Measurements from ENCODE around the gene TPCN2. TPM values are rescaled to one million over a fixed set of nuclear protein-coding genes. Genes with fewer than 3 reads are reported as not detected.

TPCN2 gene
- total and polyA plus RNA-seq, 7 experiments from 2014 or later = 3.3 to 29.4 (median 21.2) TPM

DNA sequence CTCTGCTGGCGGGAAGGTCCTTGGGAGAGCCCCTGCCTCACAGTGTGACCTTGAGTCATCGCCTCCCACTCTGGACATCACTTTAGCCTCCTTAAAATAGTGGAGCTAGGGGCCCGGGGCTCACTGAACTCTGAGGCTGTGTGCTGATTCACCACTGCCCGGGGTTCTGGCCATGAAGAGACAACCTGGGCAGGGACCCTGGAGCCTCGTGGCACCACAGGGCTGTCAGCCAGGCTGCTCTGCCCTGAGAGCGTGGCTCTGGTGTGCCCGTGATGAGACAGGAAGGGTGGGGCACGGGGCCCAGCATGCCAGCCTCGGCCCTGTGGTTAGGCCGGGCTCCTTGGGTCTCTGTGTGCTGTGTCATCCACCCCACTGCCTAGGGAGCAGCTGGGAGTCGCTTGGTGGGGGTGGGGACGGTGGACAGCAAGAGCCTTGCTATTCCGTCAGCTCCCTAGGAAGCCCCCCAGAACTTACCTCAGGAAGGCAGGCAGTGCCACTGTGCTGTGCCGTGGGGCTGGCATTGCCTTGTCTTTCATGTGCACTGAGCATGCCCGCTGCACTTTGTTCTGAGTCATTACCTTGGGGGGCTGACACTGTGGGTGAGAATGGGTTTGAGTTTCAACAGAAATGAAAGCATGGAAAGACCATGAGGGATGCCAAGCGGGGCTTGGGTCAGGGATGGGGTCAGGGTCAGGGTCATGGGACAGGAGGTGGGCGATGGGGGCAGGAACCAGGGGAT is 31.7 kb downstream of the TPCN2 start:
- ATAC-seq = peak; percentile 85
- peaks cover 0 to 17% (median 0%) of the 10 kb centered on the region in 3 experiments for H3K36me3 ChIP-seq (ENCODE audit: control insufficient read depth in 2 of 3, insufficient read depth in 3 of 3, low read length in 3 of 3)
- DNase-seq = peak in 3 of 9 donors; percentile 10 to 38 (median 14)
- H3K9me3 ChIP-seq (ENCODE audit: control insufficient read depth in 2 of 3, low read length in 3 of 3) = no peaks in the 10 kb centered on the region
- Mint-ChIP-seq H3K9me3 (no peaks in the 10 kb centered on the region), H3K27ac (peak overlapping the region; percentile 11 to 87 (median 76)), H3K36me3 (peaks cover 0 to 18% (median 5%) of the 10 kb centered on the region in 5 donors), H3K4me1 (peaks cover 9 to 29% (median 23%) of the 10 kb centered on the region in 7 donors), H3K27me3 (no peaks in the 10 kb centered on the region), H3K4me3 (peak overlapping the region in 6 of 10 donors; percentile 6 to 57 (median 44))
- CTCF ChIA-PET = no interaction called here
- H3K27ac ChIP-seq (ENCODE audit: low read depth, low read length) = peak overlapping the region; percentile 1
- H3K4me1 ChIP-seq (ENCODE audit: control insufficient read depth in 2 of 2, insufficient read depth in 2 of 2, low read length in 2 of 2) = peaks cover 14% of the 10 kb centered on the region in 2 donors
- H3K27me3 ChIP-seq (ENCODE audit: control insufficient read depth in 2 of 2, insufficient read depth in 2 of 2, low read length in 2 of 2) = no peaks in the 10 kb centered on the region
- POLR2A ChIA-PET = no interaction called here
- H3K4me3 ChIP-seq (ENCODE audit: low read length) = no peak overlapping the region
- intact Hi-C loops (cut with micrococcal nuclease) = no loop called here

GRCh38 chr11:69081180-69081579 is 32.4 kb downstream of the TPCN2 start:
- H3K4me1 ChIP-seq (ENCODE audit: control insufficient read depth in 2 of 2, insufficient read depth in 2 of 2, low read length in 2 of 2) = peaks cover 14% of the 10 kb centered on the region in 2 donors
- Mint-ChIP-seq H3K27me3 (no peaks in the 10 kb centered on the region), H3K27ac (no peak overlapping the region), H3K9me3 (no peaks in the 10 kb centered on the region), H3K36me3 (peaks cover 0 to 18% (median 5%) of the 10 kb centered on the region in 5 donors), H3K4me1 (peaks cover 7 to 29% (median 22%) of the 10 kb centered on the region in 7 donors), H3K4me3 (no peak overlapping the region)
- H3K9me3 ChIP-seq (ENCODE audit: control insufficient read depth in 2 of 3, low read length in 3 of 3) = no peaks in the 10 kb centered on the region
- no peaks in the 10 kb centered on the region for H3K27me3 ChIP-seq (ENCODE audit: control insufficient read depth in 2 of 2, insufficient read depth in 2 of 2, low read length in 2 of 2)
- intact Hi-C loops (cut with micrococcal nuclease) = no loop called here
- peaks cover 0 to 21% (median 0%) of the 10 kb centered on the region in 3 experiments for H3K36me3 ChIP-seq (ENCODE audit: control insufficient read depth in 2 of 3, insufficient read depth in 3 of 3, low read length in 3 of 3)
- ChIA-PET CTCF (no interaction called here), POLR2A (no interaction called here)
- no peak overlapping the region for H3K4me3 ChIP-seq (ENCODE audit: low read length)
- DNase-seq (no peak), ATAC-seq (no peak)
- no peak overlapping the region for H3K27ac ChIP-seq (ENCODE audit: low read depth, low read length)

DNA sequence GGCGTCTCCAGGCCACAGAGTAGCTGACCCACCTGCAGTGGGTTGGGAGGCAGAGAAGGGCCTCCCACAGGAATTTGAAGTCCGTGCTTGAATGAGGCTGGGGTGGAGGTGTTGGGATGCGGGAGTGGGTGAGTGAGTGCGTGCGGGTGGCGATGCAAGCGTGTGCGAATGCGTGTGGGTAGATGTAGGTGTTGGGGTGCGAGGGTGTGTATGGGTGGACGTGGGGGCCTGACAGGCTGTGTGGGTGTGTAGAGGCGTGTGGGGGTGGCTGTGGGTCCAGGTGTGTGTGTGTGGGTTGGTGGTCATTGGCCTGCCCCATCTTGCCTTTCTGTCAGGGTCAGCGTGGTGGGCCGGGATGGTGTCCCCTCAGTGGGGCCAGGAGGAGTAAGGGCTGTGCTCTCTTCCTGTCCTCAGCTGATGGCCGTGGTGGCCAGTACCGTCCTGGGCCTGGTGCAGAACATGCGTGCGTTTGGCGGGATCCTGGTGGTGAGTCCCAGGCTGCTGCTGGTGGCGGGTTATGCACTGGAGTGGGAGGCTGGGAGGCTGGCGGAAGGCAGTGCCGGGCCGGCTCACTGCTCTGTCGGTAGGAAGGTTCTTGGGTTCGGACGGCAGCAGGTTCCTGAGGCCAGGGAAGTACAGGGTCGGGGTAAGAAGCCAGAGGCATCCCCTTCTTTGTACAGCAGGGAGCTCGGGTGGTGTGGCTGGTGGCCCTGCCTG is 35.0 kb downstream of the TPCN2 start:
- H3K9me3 Mint-ChIP-seq = no peaks in the 10 kb centered on the region
- peaks cover 14% of the 10 kb centered on the region in 2 donors for H3K4me1 ChIP-seq (ENCODE audit: control insufficient read depth in 2 of 2, insufficient read depth in 2 of 2, low read length in 2 of 2)
- H3K36me3 ChIP-seq (ENCODE audit: control insufficient read depth in 2 of 3, insufficient read depth in 3 of 3, low read length in 3 of 3) = peaks cover 0 to 25% (median under 1%) of the 10 kb centered on the region in 3 experiments
- H3K4me1 Mint-ChIP-seq = peaks cover 9 to 22% (median 18%) of the 10 kb centered on the region in 7 donors
- DNase-seq (no peak), ATAC-seq (no peak)
- H3K4me3 ChIP-seq (ENCODE audit: low read length) = no peak overlapping the region
- peaks cover 0 to 15% (median 4%) of the 10 kb centered on the region in 5 donors for H3K36me3 Mint-ChIP-seq
- no peak overlapping the region for H3K4me3 Mint-ChIP-seq
- no peaks in the 10 kb centered on the region for H3K27me3 Mint-ChIP-seq
- ChIA-PET CTCF (no interaction called here), POLR2A (no interaction called here)
- no peaks in the 10 kb centered on the region for H3K27me3 ChIP-seq (ENCODE audit: control insufficient read depth in 2 of 2, insufficient read depth in 2 of 2, low read length in 2 of 2)
- no peak overlapping the region for H3K27ac ChIP-seq (ENCODE audit: low read depth, low read length)
- intact Hi-C loops (cut with micrococcal nuclease) = no loop called here
- peak overlapping the region in 1 of 9 donors; percentile 65 for H3K27ac Mint-ChIP-seq
- H3K9me3 ChIP-seq (ENCODE audit: control insufficient read depth in 2 of 3, low read length in 3 of 3) = no peaks in the 10 kb centered on the region

- DNase-seq = no peak
- H3K27me3 ChIP-seq (ENCODE audit: control insufficient read depth in 2 of 2, insufficient read depth in 2 of 2, low read length in 2 of 2) = no peaks in the 10 kb centered on the region
- Mint-ChIP-seq H3K27ac (no peak overlapping the region), H3K27me3 (no peaks in the 10 kb centered on the region), H3K36me3 (peaks cover 0 to 15% (median 4%) of the 10 kb centered on the region in 5 donors), H3K4me1 (peaks cover 9 to 18% (median 16%) of the 10 kb centered on the region in 7 donors), H3K4me3 (no peak overlapping the region), H3K9me3 (no peaks in the 10 kb centered on the region)
- H3K36me3 ChIP-seq (ENCODE audit: control insufficient read depth in 2 of 3, insufficient read depth in 3 of 3, low read length in 3 of 3) = peaks cover 0 to 26% (median 6%) of the 10 kb centered on the region in 3 experiments
- intact Hi-C loops (cut with micrococcal nuclease) = no loop called here
- ChIA-PET CTCF (no interaction called here), POLR2A (no interaction called here)
- ATAC-seq = no peak
- no peak overlapping the region for H3K4me3 ChIP-seq (ENCODE audit: low read length)
- no peak overlapping the region for H3K27ac ChIP-seq (ENCODE audit: low read depth, low read length)
- H3K4me1 ChIP-seq (ENCODE audit: control insufficient read depth in 2 of 2, insufficient read depth in 2 of 2, low read length in 2 of 2) = peaks cover 14% of the 10 kb centered on the region in 2 donors
- no peaks in the 10 kb centered on the region for H3K9me3 ChIP-seq (ENCODE audit: control insufficient read depth in 2 of 3, low read length in 3 of 3)
Measured at GRCh38 chr11:69084371-69084770, 35.6 kb downstream of the TPCN2 start.

DNA sequence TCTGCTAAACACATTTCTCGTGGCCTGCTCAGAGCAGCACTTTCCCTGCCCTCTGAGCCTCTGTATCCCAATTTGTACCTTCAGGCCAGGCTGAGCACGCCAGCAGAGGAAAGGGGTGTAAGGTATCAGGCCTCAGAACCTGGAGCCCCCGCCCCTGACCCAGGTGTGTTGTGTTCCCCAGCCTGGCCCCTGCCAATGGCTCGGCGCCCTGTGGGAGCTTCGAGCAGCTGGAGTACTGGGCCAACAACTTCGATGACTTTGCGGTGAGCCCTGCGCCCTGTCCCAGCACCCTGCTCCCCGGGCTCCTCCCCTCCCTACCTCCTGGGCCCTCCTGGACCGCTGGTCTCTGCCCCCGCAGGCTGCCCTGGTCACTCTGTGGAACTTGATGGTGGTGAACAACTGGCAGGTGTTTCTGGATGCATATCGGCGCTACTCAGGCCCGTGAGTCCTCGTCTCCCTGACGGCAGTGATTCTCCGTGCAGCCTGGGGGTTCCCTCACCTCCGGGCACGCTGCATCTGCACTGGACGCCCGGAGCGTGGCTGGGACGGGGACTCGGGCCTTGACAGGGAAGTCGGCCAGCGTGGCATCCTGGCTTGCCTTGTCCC is 36.9 kb downstream of the TPCN2 start:
- Histone ChIP-seq H3K9me3 (ENCODE audit: control insufficient read depth in 2 of 3, low read length in 3 of 3) (no peaks in the 10 kb centered on the region), H3K27me3 (ENCODE audit: control insufficient read depth in 2 of 2, insufficient read depth in 2 of 2, low read length in 2 of 2) (no peaks in the 10 kb centered on the region), H3K27ac (ENCODE audit: low read depth, low read length) (no peak overlapping the region), H3K4me3 (ENCODE audit: low read length) (no peak overlapping the region), H3K4me1 (ENCODE audit: control insufficient read depth in 2 of 2, insufficient read depth in 2 of 2, low read length in 2 of 2) (peaks cover 2 to 4% of the 10 kb centered on the region in 2 donors), H3K36me3 (ENCODE audit: control insufficient read depth in 2 of 3, insufficient read depth in 3 of 3, low read length in 3 of 3) (peaks cover 0 to 34% (median 6%) of the 10 kb centered on the region in 3 experiments)
- Mint-ChIP-seq H3K9me3 (no peaks in the 10 kb centered on the region), H3K27me3 (no peaks in the 10 kb centered on the region), H3K27ac (no peak overlapping the region), H3K36me3 (peaks cover 0 to 23% (median 10%) of the 10 kb centered on the region in 5 donors), H3K4me1 (peaks cover 4 to 14% (median 7%) of the 10 kb centered on the region in 7 donors), H3K4me3 (no peak overlapping the region)
- intact Hi-C loops (cut with micrococcal nuclease) = loop anchor here in 1 of 2 donors (5.0 kb wide), 2 partner anchors 183 to 243 kb away; partner anchors contain the start of genes CPT1A, IGHMBP2 and MRPL21
- ChIA-PET POLR2A (no interaction called here), CTCF (no interaction called here)
- DNase-seq = no peak
- ATAC-seq = no peak

DNA sequence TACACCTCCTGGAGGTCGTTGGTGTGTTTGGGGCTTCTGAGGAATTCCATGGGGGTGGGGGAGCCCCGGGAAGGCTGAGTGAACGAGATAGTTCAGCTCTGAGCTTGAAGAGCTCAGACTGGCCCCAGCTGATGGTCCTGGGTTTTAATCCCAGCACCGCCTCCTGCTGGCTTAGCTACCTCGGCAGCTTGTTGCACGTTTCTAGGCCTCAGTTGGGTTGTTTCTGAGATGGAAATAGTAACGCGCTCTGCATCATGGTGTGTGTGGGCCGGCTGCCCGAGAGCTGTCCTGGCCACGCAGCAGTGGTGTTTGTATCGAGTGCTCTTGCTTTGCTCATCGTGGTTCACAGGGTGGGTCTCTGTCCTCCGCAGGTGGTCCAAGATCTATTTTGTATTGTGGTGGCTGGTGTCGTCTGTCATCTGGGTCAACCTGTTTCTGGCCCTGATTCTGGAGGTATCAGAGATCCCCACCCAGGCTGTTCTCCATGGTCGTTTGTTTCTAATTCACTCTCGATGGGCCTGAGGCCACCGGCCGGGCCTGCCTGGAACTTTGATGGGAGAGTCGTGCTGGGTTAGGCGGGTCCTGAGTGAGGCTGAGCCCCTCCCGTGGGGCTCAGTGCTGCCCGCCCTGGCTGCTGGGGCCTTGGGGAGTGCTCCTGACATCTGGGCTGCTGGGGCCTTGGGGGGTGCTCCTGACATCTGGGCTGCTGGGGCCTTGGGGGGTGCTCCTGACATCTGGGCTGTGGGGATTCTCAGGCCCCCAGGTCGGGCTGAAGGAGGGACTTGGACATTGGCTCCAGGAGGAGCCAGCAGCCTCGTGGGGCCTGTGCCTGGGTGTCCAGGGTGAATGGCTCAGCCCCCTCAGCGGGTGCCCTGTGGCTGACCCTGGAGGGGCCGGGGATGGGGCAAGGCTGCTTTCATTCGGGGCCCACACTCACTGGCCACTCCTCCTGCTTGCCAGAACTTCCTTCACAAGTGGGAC is 37.7 kb downstream of the TPCN2 start:
- no peaks in the 10 kb centered on the region for H3K9me3 Mint-ChIP-seq
- Histone ChIP-seq H3K9me3 (ENCODE audit: control insufficient read depth in 2 of 3, low read length in 3 of 3) (no peaks in the 10 kb centered on the region), H3K27me3 (ENCODE audit: control insufficient read depth in 2 of 2, insufficient read depth in 2 of 2, low read length in 2 of 2) (no peaks in the 10 kb centered on the region), H3K27ac (ENCODE audit: low read depth, low read length) (no peak overlapping the region), H3K4me1 (ENCODE audit: control insufficient read depth in 2 of 2, insufficient read depth in 2 of 2, low read length in 2 of 2) (no peaks in the 10 kb centered on the region), H3K4me3 (ENCODE audit: low read length) (no peak overlapping the region), H3K36me3 (ENCODE audit: control insufficient read depth in 2 of 3, insufficient read depth in 3 of 3, low read length in 3 of 3) (peaks cover 0 to 32% (median 6%) of the 10 kb centered on the region in 3 experiments)
- DNase-seq (no peak), ATAC-seq (no peak)
- intact Hi-C loops (cut with micrococcal nuclease) = loop anchor here in 1 of 2 donors (5.0 kb wide), 2 partner anchors 184 to 244 kb away; partner anchors contain the start of genes CPT1A, IGHMBP2 and MRPL21
- no peaks in the 10 kb centered on the region for H3K27me3 Mint-ChIP-seq
- CTCF ChIA-PET = interaction anchor here (1.1 kb wide), 1 partner anchor 261 kb away, joined by 3 read pairs; no protein-coding TSS in a partner anchor
- no peak overlapping the region for H3K27ac Mint-ChIP-seq
- H3K4me1 Mint-ChIP-seq = peaks cover 0 to 14% (median 5%) of the 10 kb centered on the region in 7 donors
- peaks cover 0 to 23% (median 10%) of the 10 kb centered on the region in 5 donors for H3K36me3 Mint-ChIP-seq
- POLR2A ChIA-PET = no interaction called here
- H3K4me3 Mint-ChIP-seq = no peak overlapping the region

Measured in naive thymus-derived CD4-positive, alpha-beta T cell (primary cell).